PC-3 (cell line): ENCODE measurements around the gene KRABD2.

Experiments
- ATAC-seq: fragments of 200-7000 bp; cut with Tn5 transposase; 2 replicates; pipeline ENCODE4 v1.9.1; 2020; ENCODE audit warnings: mild to moderate bottlenecking, moderate library complexity
- BruUV-seq: library from RNA; stranded (reverse); fragments of 400-500 nt; replicated peaks from 2 replicates; lab custom pipeline; 2021; lab: Mats Ljungman, UMichigan
- CTCF ChIA-PET: fragments of 300-600 bp; sonication (Branson Sonifier 250); formaldehyde crosslinking; loops from one replicate; lab custom pipeline; 2022; ENCODE audit warnings: antibody characterized with exemption; lab: Charles Lee
- POLR2A ChIA-PET: fragments of 300-600 bp; sonication (Branson Sonifier 250); formaldehyde crosslinking; loops from one replicate; lab custom pipeline; 2022; ENCODE audit warnings: antibody characterized with exemption; ENCODE audit not compliant: unreplicated experiment; lab: Charles Lee
- DNase-seq: peaks from one replicate; pipeline ENCODE4 v3.0.0-alpha.2; 2015
- H2AFZ ChIP-seq: fragments of 300-600 bp; sonication (generic); 2 replicates; pipeline ENCODE4 v1.6.0; 2016; ENCODE audit warnings: antibody characterized with exemption, low read length
- H3F3A ChIP-seq: fragments of 300-600 bp; sonication (generic); one replicate; pipeline ENCODE4 v1.6.0; 2017; ENCODE audit warnings: antibody characterized with exemption, low read length, control low read depth, mild to moderate bottlenecking; ENCODE audit not compliant: unreplicated experiment
- H3K27ac ChIP-seq: fragments of 300-600 bp; sonication (generic); 2 replicates; pipeline ENCODE4 v1.5.1; 2016; ENCODE audit warnings: mild to moderate bottlenecking, low read length
- H3K27me3 ChIP-seq: fragments of 300-600 bp; sonication (generic); 2 replicates; pipeline ENCODE4 v1.6.1; 2016; ENCODE audit warnings: low read length, mixed read lengths
- H3K36me3 ChIP-seq: fragments of 300-600 bp; sonication (generic); 2 replicates; pipeline ENCODE4 v1.6.1; 2016; ENCODE audit warnings: low read depth, mixed run types, low read length, mixed read lengths
- H3K4me1 ChIP-seq: fragments of 300-600 bp; sonication (generic); 2 replicates; pipeline ENCODE4 v1.5.1; 2016; ENCODE audit warnings: low read length; ENCODE audit not compliant: insufficient read depth
- H3K4me2 ChIP-seq: fragments of 300-600 bp; sonication (generic); 2 replicates; pipeline ENCODE4 v1.6.0; 2016; ENCODE audit warnings: low read length
- H3K4me3 ChIP-seq: fragments of 300-600 bp; sonication (generic); 2 replicates; pipeline ENCODE4 v1.5.1; 2016; ENCODE audit warnings: mild to moderate bottlenecking, low read length, mixed read lengths
- H3K79me2 ChIP-seq: fragments of 300-600 bp; sonication (generic); 2 replicates; pipeline ENCODE4 v1.6.1; 2017; ENCODE audit warnings: low read length, mixed read lengths
- H3K9ac ChIP-seq: fragments of 300-600 bp; sonication (generic); 2 replicates; pipeline ENCODE4 v1.6.0; 2016; ENCODE audit warnings: mild to moderate bottlenecking, low read length
- H3K9me2 ChIP-seq: fragments of 300-600 bp; sonication (generic); replicated peaks from 2 replicates; pipeline ENCODE4 v1.6.1; 2016; ENCODE audit warnings: mixed run types, low read length, mixed read lengths
- H3K9me3 ChIP-seq: fragments of 300-600 bp; sonication (generic); 2 replicates; pipeline ENCODE4 v1.6.1; 2016; ENCODE audit warnings: low read length, mixed read lengths
- H4K20me1 ChIP-seq: fragments of 300-600 bp; sonication (generic); 2 replicates; pipeline ENCODE4 v1.6.1; 2016; ENCODE audit warnings: low read length, mixed read lengths
- CTCF ChIP-seq: fragments of 300-600 bp; sonication (generic); conservative IDR thresholded peaks from 2 replicates; pipeline ENCODE4 v1.5.1; 2017; ENCODE audit warnings: antibody characterized with exemption, low read depth, mild to moderate bottlenecking, low read length
- EZH2 ChIP-seq: fragments of 300-600 bp; sonication (generic); IDR thresholded peaks from one replicate; pipeline ENCODE4 v1.6.1; 2017; ENCODE audit warnings: antibody characterized with exemption, mild to moderate bottlenecking, low read length; ENCODE audit not compliant: unreplicated experiment
- EZH2phosphoT487 ChIP-seq: fragments of 300-600 bp; sonication (generic); IDR thresholded peaks from 2 replicates; pipeline ENCODE4 v1.6.1; 2018; ENCODE audit warnings: mild to moderate bottlenecking, antibody characterized with exemption, low read length, borderline replicate concordance
- intact Hi-C: fragments of 100-400 bp; cut with micrococcal nuclease; formaldehyde crosslinking; loops from 2 replicates; pipeline ENCODE4 v1.9.0; 2023

The KRABD2 gene

DNA sequence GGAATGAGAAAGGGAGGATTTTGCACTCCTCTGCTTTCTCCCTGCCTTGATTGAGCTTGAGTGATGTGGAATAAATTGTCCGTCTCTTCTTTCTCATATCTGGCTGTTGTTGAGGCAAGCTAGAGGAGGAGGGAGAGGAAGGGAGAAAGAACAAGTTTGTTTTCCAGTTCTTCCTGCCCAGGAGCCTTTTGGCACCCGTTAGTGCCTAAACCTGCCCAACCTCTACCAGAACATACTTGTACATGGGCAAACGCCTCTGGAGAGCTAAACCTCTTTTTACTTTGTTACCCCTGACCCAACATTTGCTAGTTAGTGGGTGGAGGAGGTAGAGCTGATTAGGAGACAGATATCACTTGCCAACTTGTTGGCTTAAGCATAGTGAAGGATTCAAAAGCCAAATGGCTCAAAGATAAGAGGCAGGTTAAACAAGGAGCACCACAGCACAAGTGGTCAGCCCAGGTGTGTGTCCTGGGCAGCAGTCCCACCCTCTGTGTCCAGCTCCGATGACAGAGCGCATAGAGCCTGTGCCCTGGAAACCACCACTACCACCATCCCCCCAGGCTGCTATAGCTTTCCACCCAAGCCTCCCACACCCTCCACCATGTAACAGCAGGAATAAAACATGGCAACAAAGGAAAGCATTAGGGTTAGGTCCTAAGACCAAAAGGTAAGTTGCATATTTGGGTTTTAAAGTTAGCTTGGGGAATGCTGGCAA, 30.4 kb downstream of the KRABD2 start:
- no TSS peak for BruUV-seq

GRCh38 chr17:8345052-8345690, 31.3 kb downstream of the KRABD2 start:
- no peaks in the 10 kb centered on the region for H3K9me2 ChIP-seq

More for the DNA sequence above, 30.4 kb downstream of the KRABD2 start:
- Histone ChIP-seq H3K4me1 (no peaks in the 10 kb centered on the region), H3K9ac (no peak overlapping the region), H3K4me2 (no peak overlapping the region), H4K20me1 (no peaks in the 10 kb centered on the region), H3K27me3 (no peaks in the 10 kb centered on the region), H3K27ac (no peak overlapping the region), H3K79me2 (no peaks in the 10 kb centered on the region), H3K9me2 (no peaks in the 10 kb centered on the region), H2AFZ (no peak overlapping the region), H3K36me3 (no peaks in the 10 kb centered on the region), H3F3A (no peaks in the 10 kb centered on the region), H3K4me3 (no peak overlapping the region), H3K9me3 (no peaks in the 10 kb centered on the region)
- intact Hi-C loops, result no loop called here
- DNase-seq, result no peak
- TF ChIP-seq EZH2, result no peak
- no peak for TF ChIP-seq CTCF
- TF ChIP-seq EZH2phosphoT487, result no peak
- ATAC-seq, result no peak
- CTCF ChIA-PET, result no interaction called here
- POLR2A ChIA-PET, result no interaction called here

More at GRCh38 chr17:8345052-8345690, 31.3 kb downstream of the KRABD2 start:
- no peaks in the 10 kb centered on the region for H3K4me1 ChIP-seq
- no TSS peak for BruUV-seq
- H3K27ac ChIP-seq, result no peak overlapping the region
- H3K9me3 ChIP-seq, result no peaks in the 10 kb centered on the region
- CTCF ChIA-PET, result no interaction called here
- H3F3A ChIP-seq, result no peaks in the 10 kb centered on the region
- ATAC-seq (no peak), DNase-seq (no peak)
- no peaks in the 10 kb centered on the region for H3K79me2 ChIP-seq
- TF ChIP-seq CTCF (no peak), EZH2 (no peak), EZH2phosphoT487 (no peak)
- H3K9ac ChIP-seq, result no peak overlapping the region
- H4K20me1 ChIP-seq, result no peaks in the 10 kb centered on the region
- no peaks in the 10 kb centered on the region for H3K36me3 ChIP-seq
- no peaks in the 10 kb centered on the region for H3K27me3 ChIP-seq
- intact Hi-C loops, result no loop called here
- no peak overlapping the region for H3K4me3 ChIP-seq
- H2AFZ ChIP-seq, result no peak overlapping the region
- H3K4me2 ChIP-seq, result no peak overlapping the region
- POLR2A ChIA-PET, result no interaction called here
